Measurements from ENCODE around the gene C20orf144. TPM values are rescaled to one million over a fixed set of nuclear protein-coding genes. Genes with fewer than 3 reads are reported as not detected.

Gene C20orf144
- total and polyA plus RNA-seq, 2 experiments from 2014 or later = 0.26 to 0.66 TPM

DNA sequence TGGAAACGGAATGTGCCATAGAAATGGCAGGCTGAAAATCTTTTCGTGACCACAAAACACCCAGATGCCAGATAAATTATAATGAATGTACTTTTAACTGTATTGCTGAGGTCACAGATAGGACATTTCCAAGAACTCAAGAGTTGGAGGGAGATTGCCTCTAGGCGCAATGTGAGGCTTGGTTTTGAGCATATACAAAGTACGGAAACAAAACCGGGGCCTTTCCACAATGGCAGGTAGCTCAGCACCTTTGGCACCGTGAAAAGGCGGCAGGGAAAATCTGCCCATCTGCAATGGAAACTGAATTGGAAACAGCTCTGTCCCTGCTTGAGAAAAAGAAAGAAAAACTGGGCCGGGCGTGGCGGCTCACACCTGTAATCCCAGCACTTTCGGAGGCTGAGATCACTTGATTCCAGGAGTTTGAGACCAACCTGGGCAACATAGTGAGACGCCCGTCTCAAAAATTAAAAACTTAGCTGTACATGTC lies 10.5 kb upstream of the C20orf144 start:
- no peaks in the 10 kb centered on the region for H3K9me2 ChIP-seq (ENCODE audit: insufficient read depth)
- no peaks in the 10 kb centered on the region for H3K36me3 ChIP-seq (ENCODE audit: insufficient read depth)
- H3K4me1 Mint-ChIP-seq = peaks cover 21% of the 10 kb centered on the region; the same call in 2 of the 3 replicates
- H3K36me3 Mint-ChIP-seq (ENCODE audit: low read depth) = no peaks in the 10 kb centered on the region
- no peak overlapping the region for H2AFZ ChIP-seq
- H4K20me1 ChIP-seq (replicated peaks; ENCODE audit: insufficient read depth) = no peaks in the 10 kb centered on the region
- no peak for TF ChIP-seq JUNB (IDR thresholded peaks at IDR 0.05; ENCODE audit: unreplicated experiment)
- no peak for TF ChIP-seq EZH2 (IDR thresholded peaks at IDR 0.05; ENCODE audit: low read depth, unreplicated experiment)
- TF ChIP-seq, protein P1, sequence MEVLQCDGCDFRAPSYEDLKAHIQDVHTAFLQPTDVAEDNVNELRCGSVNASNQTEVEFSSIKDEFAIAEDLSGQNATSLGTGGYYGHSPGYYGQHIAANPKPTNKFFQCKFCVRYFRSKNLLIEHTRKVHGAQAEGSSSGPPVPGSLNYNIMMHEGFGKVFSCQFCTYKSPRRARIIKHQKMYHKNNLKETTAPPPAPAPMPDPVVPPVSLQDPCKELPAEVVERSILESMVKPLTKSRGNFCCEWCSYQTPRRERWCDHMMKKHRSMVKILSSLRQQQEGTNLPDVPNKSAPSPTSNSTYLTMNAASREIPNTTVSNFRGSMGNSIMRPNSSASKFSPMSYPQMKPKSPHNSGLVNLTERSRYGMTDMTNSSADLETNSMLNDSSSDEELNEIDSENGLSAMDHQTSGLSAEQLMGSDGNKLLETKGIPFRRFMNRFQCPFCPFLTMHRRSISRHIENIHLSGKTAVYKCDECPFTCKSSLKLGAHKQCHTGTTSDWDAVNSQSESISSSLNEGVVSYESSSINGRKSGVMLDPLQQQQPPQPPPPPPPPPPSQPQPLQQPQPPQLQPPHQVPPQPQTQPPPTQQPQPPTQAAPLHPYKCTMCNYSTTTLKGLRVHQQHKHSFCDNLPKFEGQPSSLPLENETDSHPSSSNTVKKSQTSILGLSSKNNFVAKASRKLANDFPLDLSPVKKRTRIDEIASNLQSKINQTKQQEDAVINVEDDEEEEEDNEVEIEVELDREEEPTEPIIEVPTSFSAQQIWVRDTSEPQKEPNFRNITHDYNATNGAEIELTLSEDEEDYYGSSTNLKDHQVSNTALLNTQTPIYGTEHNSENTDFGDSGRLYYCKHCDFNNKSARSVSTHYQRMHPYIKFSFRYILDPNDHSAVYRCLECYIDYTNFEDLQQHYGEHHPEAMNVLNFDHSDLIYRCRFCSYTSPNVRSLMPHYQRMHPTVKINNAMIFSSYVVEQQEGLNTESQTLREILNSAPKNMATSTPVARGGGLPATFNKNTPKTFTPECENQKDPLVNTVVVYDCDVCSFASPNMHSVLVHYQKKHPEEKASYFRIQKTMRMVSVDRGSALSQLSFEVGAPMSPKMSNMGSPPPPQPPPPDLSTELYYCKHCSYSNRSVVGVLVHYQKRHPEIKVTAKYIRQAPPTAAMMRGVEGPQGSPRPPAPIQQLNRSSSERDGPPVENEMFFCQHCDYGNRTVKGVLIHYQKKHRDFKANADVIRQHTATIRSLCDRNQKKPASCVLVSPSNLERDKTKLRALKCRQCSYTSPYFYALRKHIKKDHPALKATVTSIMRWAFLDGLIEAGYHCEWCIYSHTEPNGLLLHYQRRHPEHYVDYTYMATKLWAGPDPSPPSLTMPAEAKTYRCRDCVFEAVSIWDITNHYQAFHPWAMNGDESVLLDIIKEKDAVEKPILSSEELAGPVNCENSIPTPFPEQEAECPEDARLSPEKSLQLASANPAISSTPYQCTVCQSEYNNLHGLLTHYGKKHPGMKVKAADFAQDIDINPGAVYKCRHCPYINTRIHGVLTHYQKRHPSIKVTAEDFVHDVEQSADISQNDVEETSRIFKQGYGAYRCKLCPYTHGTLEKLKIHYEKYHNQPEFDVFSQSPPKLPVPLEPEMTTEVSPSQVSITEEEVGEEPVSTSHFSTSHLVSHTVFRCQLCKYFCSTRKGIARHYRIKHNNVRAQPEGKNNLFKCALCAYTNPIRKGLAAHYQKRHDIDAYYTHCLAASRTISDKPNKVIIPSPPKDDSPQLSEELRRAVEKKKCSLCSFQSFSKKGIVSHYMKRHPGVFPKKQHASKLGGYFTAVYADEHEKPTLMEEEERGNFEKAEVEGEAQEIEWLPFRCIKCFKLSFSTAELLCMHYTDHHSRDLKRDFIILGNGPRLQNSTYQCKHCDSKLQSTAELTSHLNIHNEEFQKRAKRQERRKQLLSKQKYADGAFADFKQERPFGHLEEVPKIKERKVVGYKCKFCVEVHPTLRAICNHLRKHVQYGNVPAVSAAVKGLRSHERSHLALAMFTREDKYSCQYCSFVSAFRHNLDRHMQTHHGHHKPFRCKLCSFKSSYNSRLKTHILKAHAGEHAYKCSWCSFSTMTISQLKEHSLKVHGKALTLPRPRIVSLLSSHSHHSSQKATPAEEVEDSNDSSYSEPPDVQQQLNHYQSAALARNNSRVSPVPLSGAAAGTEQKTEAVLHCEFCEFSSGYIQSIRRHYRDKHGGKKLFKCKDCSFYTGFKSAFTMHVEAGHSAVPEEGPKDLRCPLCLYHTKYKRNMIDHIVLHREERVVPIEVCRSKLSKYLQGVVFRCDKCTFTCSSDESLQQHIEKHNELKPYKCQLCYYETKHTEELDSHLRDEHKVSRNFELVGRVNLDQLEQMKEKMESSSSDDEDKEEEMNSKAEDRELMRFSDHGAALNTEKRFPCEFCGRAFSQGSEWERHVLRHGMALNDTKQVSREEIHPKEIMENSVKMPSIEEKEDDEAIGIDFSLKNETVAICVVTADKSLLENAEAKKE (CRISPR knock-in tag; IDR thresholded peaks at IDR 0.05) = no peak
- no peak for TF ChIP-seq NANOG (IDR thresholded peaks at IDR 0.05; ENCODE audit: borderline replicate concordance)
- TF ChIP-seq CTCF (conservative IDR thresholded peaks at IDR 0.05; ENCODE audit: low read depth in 2 of 2) = no peak
- TF ChIP-seq EZH2phosphoT487 (IDR thresholded peaks at IDR 0.05; ENCODE audit: unreplicated experiment) = no peak
- TF ChIP-seq ZNF114 (CRISPR knock-in tag; IDR thresholded peaks at IDR 0.05) = no peak
- TF ChIP-seq CREB1 (CRISPR knock-in tag; IDR thresholded peaks at IDR 0.05; ENCODE audit: low read depth) = no peak
- no peak for TF ChIP-seq REST (IDR thresholded peaks at IDR 0.05; ENCODE audit: unreplicated experiment)
- no peak for TF ChIP-seq STAT1 (IDR thresholded peaks at IDR 0.05; ENCODE audit: unreplicated experiment)
- TF ChIP-seq ETS1 (IDR thresholded peaks at IDR 0.05) = no peak
- TF ChIP-seq ZNF331 (CRISPR knock-in tag; IDR thresholded peaks at IDR 0.05; ENCODE audit: low read depth) = no peak
- no peak for TF ChIP-seq POLR2AphosphoS5 (IDR thresholded peaks at IDR 0.05; ENCODE audit: low read depth)
- H3K27ac Mint-ChIP-seq = no peak overlapping the region; the same call in 1 of the 2 replicates
- H3K4me1 ChIP-seq (ENCODE audit: insufficient read depth) = no peaks in the 10 kb centered on the region; the same call in 1 of the 2 replicates
- no peaks in the 10 kb centered on the region for H3F3A ChIP-seq (replicated peaks; ENCODE audit: low read depth)
- no peak overlapping the region for H3K27ac ChIP-seq (ENCODE audit: low read depth)
- H3K4me3 Mint-ChIP-seq = no peak overlapping the region
- H3K4me3 ChIP-seq = no peak overlapping the region
- no peaks in the 10 kb centered on the region for H3K79me2 ChIP-seq (replicated peaks; ENCODE audit: insufficient read depth)
- H3K9me3 Mint-ChIP-seq = no peaks in the 10 kb centered on the region; the same call in 2 of the 3 replicates
- ATAC-seq (no peak), DNase-seq (ENCODE audit: low spot score) (no peak)
- H3K27me3 ChIP-seq (ENCODE audit: insufficient read depth) = no peaks in the 10 kb centered on the region
- H3K27me3 Mint-ChIP-seq (ENCODE audit: insufficient read depth, low read depth, poor library complexity) = peaks cover 6% of the 10 kb centered on the region
- no peak overlapping the region for H3K4me2 ChIP-seq
